HG02884 (cell line): ENCODE results near the gene DMRTB1.

Source experiments
- ATAC-seq: cut with Tn5 transposase; IDR thresholded peaks from one replicate; pipeline ENCODE4 v1.9.1; 2021; ENCODE audit warnings: mild to moderate bottlenecking, moderate library complexity; ENCODE audit not compliant: unreplicated experiment

Gene DMRTB1

GRCh38 chr1:53462769-53463501, 3.7 kb downstream of the DMRTB1 start:
- no peak for ATAC-seq

GRCh38 chr1:53463961-53464899, 5.0 kb downstream of the DMRTB1 start:
- ATAC-seq, result no peak

GRCh38 chr1:53465023-53465957, 6.1 kb downstream of the DMRTB1 start:
- ATAC-seq, result no peak

GRCh38 chr1:53467391-53467790, 8.2 kb downstream of the DMRTB1 start:
- no peak for ATAC-seq

- ATAC-seq, result no peak
Measured at GRCh38 chr1:53468374-53468773, 9.2 kb downstream of the DMRTB1 start.

- no peak for ATAC-seq
Measured at GRCh38 chr1:53469373-53469772, 10.2 kb downstream of the DMRTB1 start.

GRCh38 chr1:53470155-53470554, 11.0 kb downstream of the DMRTB1 start:
- no peak for ATAC-seq

GRCh38 chr1:53470584-53470983, 11.4 kb downstream of the DMRTB1 start:
- no peak for ATAC-seq

GRCh38 chr1:53471000-53471399, 11.8 kb downstream of the DMRTB1 start:
- no peak for ATAC-seq

- no peak for ATAC-seq
Measured at GRCh38 chr1:53473463-53473862, 14.3 kb downstream of the DMRTB1 start.

- ATAC-seq, result no peak
Measured at GRCh38 chr1:53475664-53476063, 16.5 kb downstream of the DMRTB1 start.

- ATAC-seq, result no peak
Measured at GRCh38 chr1:53476579-53476978, 17.4 kb downstream of the DMRTB1 start.

- ATAC-seq, result no peak
Measured at GRCh38 chr1:53477651-53478501, 18.7 kb downstream of the DMRTB1 start.

GRCh38 chr1:53478502-53478818, 19.3 kb downstream of the DMRTB1 start:
- no peak for ATAC-seq

GRCh38 chr1:53480678-53481077, 21.5 kb downstream of the DMRTB1 start:
- no peak for ATAC-seq

- ATAC-seq, result no peak
Measured at GRCh38 chr1:53481456-53481855, 22.3 kb downstream of the DMRTB1 start.

GRCh38 chr1:53482441-53483153, 23.4 kb downstream of the DMRTB1 start:
- no peak for ATAC-seq

- no peak for ATAC-seq
Measured at GRCh38 chr1:53483170-53483569, 24.0 kb downstream of the DMRTB1 start.

GRCh38 chr1:53483656-53484055, 24.5 kb downstream of the DMRTB1 start:
- no peak for ATAC-seq
